Effector memory CD4-positive, alpha-beta T cell (primary cell): ENCODE results near the gene BTBD9.

Experiments used
- DNase-seq, 3 donors: peaks; one replicate each; pipeline ENCODE4 v3.0.0-alpha.2; 2020
- H3K27ac ChIP-seq: 2 replicates; pipeline ENCODE4 v1.7.0; 2013; ENCODE audit warnings: mild to moderate bottlenecking, low read length, moderate library complexity; ENCODE audit not compliant: insufficient read depth, poor library complexity, severe bottlenecking
- H3K27me3 ChIP-seq: replicated peaks from 2 replicates; pipeline ENCODE4 v1.7.0; 2013; ENCODE audit warnings: mild to moderate bottlenecking, low read length; ENCODE audit not compliant: insufficient read depth, control insufficient read depth, poor library complexity, severe bottlenecking
- H3K36me3 ChIP-seq: 2 replicates; pipeline ENCODE4 v1.7.0; 2013; ENCODE audit warnings: mild to moderate bottlenecking, low read length, moderate library complexity; ENCODE audit not compliant: control insufficient read depth, insufficient read depth
- H3K4me1 ChIP-seq: 2 replicates; pipeline ENCODE4 v1.7.0; 2013; ENCODE audit warnings: low read length, mild to moderate bottlenecking; ENCODE audit not compliant: control insufficient read depth, insufficient read depth, poor library complexity, severe bottlenecking
- H3K4me3 ChIP-seq: 2 replicates; pipeline ENCODE4 v1.7.0; 2013; ENCODE audit warnings: low read length, low read depth, mild to moderate bottlenecking; ENCODE audit not compliant: insufficient read depth, poor library complexity, severe bottlenecking
- H3K9me3 ChIP-seq: 2 replicates; pipeline ENCODE4 v1.7.0; 2013; ENCODE audit warnings: mild to moderate bottlenecking, low read length, moderate library complexity; ENCODE audit not compliant: control insufficient read depth

Gene BTBD9

DNA sequence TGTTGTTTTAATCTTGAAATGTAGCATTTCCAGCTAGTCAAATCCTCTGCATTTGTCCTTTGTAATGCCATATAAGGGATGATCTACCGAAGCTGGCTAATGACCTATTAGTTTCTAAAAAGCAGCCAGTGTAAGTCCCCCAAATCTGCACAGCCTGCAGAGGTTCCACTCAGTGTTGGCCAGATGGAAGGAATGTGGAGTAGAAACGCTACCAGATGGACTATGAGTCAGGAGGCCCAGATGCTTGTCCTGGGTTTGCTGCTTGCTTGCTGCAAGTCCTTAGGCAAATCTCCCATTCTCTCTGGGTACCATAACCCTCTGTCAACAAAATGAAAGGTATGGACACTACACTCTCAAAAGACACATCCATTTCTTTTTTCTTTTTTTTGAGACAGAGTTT lies 149.8 kb downstream of the BTBD9 start:
- Histone ChIP-seq H3K27me3 (no peaks in the 10 kb centered on the region), H3K4me1 (no peaks in the 10 kb centered on the region), H3K27ac (no peak overlapping the region), H3K4me3 (no peak overlapping the region), H3K9me3 (no peaks in the 10 kb centered on the region), H3K36me3 (no peaks in the 10 kb centered on the region)
- DNase-seq: no peak

DNA sequence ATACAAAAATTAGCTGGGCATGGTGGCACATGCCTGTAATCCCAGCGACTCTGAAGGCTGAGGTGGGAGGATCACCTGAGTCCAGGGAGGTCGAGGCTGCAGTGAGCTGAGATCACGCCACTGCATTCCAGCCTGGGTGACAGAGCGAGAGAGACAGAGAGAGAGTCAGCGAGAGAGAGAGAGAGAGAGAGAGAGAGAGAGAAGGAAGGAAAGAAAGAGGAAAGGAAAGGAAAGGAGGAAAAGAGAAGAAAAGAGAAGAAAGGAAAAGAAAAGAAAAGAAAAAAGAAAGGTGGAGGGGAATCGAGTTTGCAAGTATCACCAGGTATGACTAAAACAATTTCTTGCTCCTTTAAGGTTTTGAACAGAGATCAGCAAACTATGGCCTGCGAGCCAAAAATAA lies 152.3 kb downstream of the BTBD9 start:
- H3K27ac ChIP-seq: no peak overlapping the region
- H3K4me3 ChIP-seq: no peak overlapping the region
- H3K27me3 ChIP-seq: no peaks in the 10 kb centered on the region
- no peak for DNase-seq
- H3K4me1 ChIP-seq: no peaks in the 10 kb centered on the region
- no peaks in the 10 kb centered on the region for H3K9me3 ChIP-seq
- no peaks in the 10 kb centered on the region for H3K36me3 ChIP-seq

DNA sequence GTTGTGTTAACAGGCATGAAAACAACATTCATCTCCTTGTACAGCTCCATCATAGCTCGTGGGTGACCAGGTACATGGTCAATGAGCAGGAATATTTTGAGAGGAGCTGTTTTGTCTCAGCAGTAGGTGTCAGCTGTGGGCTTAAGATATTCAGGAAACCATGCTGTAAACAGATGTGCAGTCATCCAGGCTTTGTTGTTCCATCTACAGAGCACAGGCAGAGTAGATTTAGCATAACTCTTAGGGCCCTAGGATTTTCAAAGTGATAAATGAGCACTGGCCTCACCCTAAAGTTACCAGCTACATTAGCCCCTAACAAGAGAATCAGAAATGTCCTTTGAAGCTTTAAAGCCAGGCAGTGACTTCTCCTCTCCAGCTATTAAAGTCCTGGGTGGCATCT lies 154.2 kb downstream of the BTBD9 start:
- DNase-seq: no peak
- Histone ChIP-seq H3K4me3 (no peak overlapping the region), H3K36me3 (no peaks in the 10 kb centered on the region), H3K27me3 (no peaks in the 10 kb centered on the region), H3K4me1 (no peaks in the 10 kb centered on the region), H3K9me3 (no peaks in the 10 kb centered on the region), H3K27ac (no peak overlapping the region)

DNA sequence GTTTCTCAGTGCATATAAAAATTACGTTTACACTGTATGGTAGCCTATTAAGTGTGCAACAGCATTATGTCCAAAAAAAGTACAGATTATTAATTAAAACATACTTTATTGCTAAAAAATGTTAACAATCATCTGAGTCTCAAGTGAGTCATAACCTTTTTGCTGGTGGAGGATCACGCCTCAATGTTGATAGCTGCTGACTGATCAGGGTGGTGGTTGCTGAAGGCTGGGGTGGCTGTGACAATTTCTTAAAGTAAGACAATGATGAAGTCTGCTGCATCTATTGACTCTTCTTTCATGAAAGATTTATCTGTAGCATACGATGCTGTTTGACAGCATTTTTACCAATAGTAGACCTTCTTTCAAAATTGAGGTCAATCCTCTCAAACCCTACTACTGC lies 155.1 kb downstream of the BTBD9 start:
- no peak for DNase-seq
- H3K27me3 ChIP-seq: no peaks in the 10 kb centered on the region
- no peaks in the 10 kb centered on the region for H3K36me3 ChIP-seq
- H3K9me3 ChIP-seq: no peaks in the 10 kb centered on the region
- no peak overlapping the region for H3K27ac ChIP-seq
- no peaks in the 10 kb centered on the region for H3K4me1 ChIP-seq
- H3K4me3 ChIP-seq: no peak overlapping the region

DNA sequence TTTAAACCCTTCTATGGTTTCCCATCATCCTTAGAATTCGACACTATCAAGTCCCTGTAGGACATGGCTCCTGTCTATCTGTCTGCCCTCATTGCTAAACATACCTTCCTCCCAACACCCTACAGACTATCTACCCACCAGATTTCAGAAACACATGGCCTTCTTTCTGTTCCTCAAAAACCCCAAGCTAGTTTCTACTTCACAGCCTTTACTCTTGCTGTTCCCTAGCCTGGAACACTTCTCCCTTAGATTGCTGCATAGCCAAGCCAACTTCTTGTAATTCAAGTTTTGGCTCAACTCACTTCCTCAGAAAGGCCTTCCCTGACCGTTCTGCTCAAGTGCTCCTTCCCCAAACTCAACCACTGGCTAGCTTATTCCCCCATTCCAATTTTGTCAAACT lies 156.2 kb downstream of the BTBD9 start:
- H3K9me3 ChIP-seq: no peaks in the 10 kb centered on the region
- H3K36me3 ChIP-seq: no peaks in the 10 kb centered on the region
- H3K27me3 ChIP-seq: no peaks in the 10 kb centered on the region
- no peak overlapping the region for H3K27ac ChIP-seq
- DNase-seq: no peak
- H3K4me1 ChIP-seq: no peaks in the 10 kb centered on the region
- H3K4me3 ChIP-seq: no peak overlapping the region

DNA sequence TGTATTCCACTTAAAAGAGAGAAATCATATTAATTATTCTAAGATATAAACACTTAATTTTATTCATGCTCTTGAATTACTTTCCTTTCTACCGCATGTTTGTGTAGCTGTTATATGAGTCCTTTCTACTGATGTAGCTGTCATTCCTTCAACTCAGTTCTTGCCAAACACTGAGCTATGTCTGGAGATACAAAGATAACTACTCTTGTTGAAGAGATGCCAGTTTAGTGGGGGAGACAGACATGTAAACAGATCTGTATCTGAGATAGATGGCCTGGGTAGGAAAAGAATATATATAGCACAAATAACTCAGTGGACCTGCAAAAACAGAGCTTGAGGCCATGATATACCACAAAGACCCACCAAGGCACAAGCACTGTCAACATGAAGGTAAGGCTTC lies 157.3 kb downstream of the BTBD9 start:
- no peaks in the 10 kb centered on the region for H3K36me3 ChIP-seq
- no peak overlapping the region for H3K27ac ChIP-seq
- no peaks in the 10 kb centered on the region for H3K4me1 ChIP-seq
- no peaks in the 10 kb centered on the region for H3K9me3 ChIP-seq
- no peaks in the 10 kb centered on the region for H3K27me3 ChIP-seq
- H3K4me3 ChIP-seq: no peak overlapping the region
- no peak for DNase-seq

DNA sequence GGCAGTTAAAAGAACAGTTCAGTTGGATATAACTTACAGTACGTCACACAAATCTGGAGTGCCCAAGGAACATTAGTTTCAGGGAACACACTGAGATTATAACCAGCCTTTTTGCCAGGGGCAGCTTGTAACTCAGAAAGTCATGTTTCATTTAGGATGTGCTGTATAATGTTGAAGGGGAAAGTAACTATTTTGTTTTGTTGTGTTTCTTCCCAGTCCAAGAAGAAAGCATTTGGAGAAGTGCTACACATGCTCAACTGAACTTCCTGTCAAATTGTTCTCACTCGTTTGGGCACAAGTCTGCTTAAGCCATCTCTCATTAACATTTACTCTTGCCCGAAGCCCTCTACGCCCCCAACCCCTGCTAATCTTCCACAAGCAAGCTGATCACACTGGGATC lies 157.9 kb downstream of the BTBD9 start:
- no peaks in the 10 kb centered on the region for H3K9me3 ChIP-seq
- H3K27ac ChIP-seq: no peak overlapping the region
- H3K4me1 ChIP-seq: no peaks in the 10 kb centered on the region
- no peak overlapping the region for H3K4me3 ChIP-seq
- H3K36me3 ChIP-seq: no peaks in the 10 kb centered on the region
- no peaks in the 10 kb centered on the region for H3K27me3 ChIP-seq
- DNase-seq: no peak

DNA sequence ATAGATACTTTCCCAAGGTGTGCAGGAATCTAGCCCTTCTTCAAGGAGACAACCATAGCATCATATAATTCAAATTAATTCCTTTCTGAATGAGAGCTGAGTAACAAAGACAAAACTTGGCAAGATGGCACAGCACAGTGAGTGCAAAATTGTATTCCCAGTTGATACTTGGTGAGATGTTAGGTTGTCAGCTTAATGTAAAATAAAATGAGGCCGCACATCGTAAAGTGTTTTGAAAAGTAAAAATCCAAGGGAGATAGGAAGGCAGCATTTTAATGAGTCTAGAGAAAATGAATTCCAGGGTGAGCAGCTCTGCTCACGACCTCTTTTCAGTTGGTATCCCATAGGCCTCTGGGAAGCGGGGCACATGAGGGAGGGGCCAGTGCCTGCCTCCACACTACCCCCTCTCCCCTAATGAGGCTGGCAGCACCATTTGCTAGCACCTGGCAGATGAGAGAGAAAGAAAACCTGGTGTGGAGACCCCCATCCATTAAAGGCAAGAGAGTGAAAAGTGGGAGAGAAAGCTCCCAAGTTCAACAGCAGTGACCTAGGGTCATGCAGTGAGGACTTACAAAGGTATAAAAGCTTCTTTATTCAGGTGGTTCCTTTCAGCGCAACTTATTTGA lies 158.4 kb downstream of the BTBD9 start:
- no peak for DNase-seq
- H3K9me3 ChIP-seq: no peaks in the 10 kb centered on the region
- H3K4me3 ChIP-seq: no peak overlapping the region
- no peaks in the 10 kb centered on the region for H3K4me1 ChIP-seq
- H3K27me3 ChIP-seq: no peaks in the 10 kb centered on the region
- H3K27ac ChIP-seq: no peak overlapping the region
- no peaks in the 10 kb centered on the region for H3K36me3 ChIP-seq

DNA sequence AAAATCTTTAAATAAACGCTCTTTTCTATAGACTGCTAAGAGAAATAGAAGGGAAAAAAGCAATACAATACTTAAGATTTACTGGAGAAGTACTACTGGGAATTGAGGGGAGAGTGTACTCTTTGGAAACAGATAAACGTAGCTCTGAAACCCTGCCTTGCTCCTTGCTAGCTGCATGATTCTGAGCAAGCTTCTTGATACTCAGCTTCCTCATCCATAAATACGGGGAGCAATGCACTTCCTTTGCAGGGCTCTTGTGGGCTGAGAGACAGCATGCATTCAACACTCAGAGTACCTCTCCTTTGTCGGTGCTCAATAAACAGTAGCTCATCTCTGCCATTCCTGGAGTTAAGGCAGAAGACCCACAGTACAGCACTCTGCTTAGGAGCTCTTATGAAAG lies 159.7 kb downstream of the BTBD9 start:
- no peaks in the 10 kb centered on the region for H3K36me3 ChIP-seq
- no peaks in the 10 kb centered on the region for H3K4me1 ChIP-seq
- no peak overlapping the region for H3K27ac ChIP-seq
- H3K9me3 ChIP-seq: no peaks in the 10 kb centered on the region
- H3K27me3 ChIP-seq: no peaks in the 10 kb centered on the region
- DNase-seq: no peak
- no peak overlapping the region for H3K4me3 ChIP-seq

DNA sequence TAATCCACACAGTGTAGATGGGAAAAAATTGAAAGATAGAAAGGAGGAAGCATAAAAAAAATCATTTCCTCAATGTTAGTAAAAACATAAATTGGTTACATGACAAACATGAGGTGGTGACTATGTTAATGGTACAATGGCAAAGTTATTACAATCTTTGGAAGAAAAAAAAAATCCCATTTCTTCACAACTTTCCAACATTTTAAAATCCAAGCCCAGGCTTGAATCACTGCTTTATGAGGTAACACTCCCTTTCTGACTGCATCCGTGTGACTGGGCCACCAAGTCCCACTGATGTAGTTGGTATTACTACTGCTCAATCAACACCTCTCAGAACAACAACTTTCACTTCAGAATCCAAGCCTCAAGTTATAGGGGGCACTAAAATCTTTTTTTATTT lies 160.4 kb downstream of the BTBD9 start:
- no peaks in the 10 kb centered on the region for H3K4me1 ChIP-seq

More for the DNA sequence above, 160.4 kb downstream of the BTBD9 start:
- Histone ChIP-seq H3K9me3 (no peaks in the 10 kb centered on the region), H3K4me3 (no peak overlapping the region), H3K27ac (no peak overlapping the region), H3K27me3 (no peaks in the 10 kb centered on the region), H3K36me3 (no peaks in the 10 kb centered on the region)
- no peak for DNase-seq
